SKM-1 (cell line): ENCODE results near the gene B3GALT5.
"Not testable (repeated sequence)": the region's sequence is repeated elsewhere in the genome, so short reads cannot be mapped to it uniquely, and the experiment has no call there.

Source experiments
- DNase-seq: peaks from one replicate; lab custom pipeline; 2025; ENCODE audit not compliant: unreplicated experiment; lab: John Stamatoyannopoulos, UW

The B3GALT5 gene

DNA sequence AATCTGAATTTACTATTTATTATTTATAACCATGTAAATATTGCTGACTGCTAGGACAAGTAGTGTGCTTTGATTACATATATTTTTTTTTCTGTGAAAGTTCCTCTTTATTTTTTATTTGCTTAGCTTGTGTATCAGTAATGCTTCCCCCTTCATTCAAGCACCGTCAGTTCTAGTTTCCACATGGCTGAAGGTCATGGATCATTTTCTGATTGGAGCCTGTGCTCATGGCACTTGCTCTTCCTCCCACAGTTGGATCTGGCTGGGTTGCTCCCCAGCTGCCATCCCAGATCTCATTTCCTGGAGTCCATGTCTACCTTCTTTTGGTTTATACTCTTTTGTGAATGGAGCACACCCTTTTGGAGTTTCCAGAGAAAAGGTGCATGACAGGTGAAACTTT, 75.3 kb downstream of the B3GALT5 start:
- DNase-seq = no peak

DNA sequence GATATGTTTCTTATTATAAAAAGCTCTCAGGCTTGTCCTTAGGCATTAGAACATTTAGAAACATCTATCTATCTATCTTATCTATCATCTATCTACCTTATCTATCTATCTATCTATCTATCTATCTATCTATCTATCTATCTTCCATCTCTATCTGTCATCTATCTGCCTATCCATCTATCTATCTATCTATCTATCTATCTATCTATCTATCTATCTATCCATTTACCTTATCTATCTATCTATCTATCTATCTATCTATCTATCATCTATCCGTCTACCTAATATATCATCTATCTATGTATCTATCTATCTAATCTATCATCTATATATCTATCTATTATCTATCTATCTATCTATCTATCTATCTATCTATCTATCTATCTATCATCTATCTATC, 77.1 kb downstream of the B3GALT5 start:
- not testable (repeated sequence) for DNase-seq

DNA sequence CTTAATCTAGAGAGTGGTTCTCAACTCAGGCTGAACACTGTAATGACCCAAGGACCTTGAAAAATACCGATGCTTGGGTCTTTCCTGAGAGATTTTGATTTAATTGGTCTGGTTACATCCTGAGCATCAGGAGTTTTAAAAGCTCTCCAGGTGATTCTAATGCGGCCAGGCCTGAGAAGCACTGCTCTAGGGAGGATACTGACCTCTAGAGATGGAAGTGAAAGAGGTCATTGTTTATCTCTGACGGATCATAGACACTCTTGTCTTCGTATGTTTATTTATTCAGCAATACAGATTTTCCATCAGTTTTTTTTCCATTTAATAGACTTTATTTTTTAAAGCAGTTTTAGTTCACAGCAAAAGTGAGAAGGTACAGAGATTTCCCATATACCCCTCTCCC, 77.7 kb downstream of the B3GALT5 start:
- no peak for DNase-seq

DNA sequence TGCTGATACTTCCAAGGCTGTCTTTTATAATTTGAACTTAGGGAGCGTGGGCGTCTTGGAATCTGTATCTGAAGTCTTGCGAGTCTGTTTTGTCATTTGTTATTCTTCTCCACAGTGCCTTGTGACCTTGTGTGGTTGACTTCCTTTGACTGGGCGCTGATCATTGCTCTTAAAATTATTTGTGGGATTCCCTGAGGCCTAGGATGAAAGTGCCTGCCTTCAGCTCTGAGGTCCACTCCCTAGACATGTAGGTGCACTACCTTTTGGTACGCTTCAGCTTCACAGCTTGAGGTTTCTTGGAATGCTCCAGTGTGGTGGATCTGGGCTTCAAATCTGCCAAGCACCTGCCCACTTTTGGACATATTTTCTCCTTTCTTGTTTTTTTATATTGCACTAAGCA, 82.0 kb downstream of the B3GALT5 start:
- DNase-seq = no peak

DNA sequence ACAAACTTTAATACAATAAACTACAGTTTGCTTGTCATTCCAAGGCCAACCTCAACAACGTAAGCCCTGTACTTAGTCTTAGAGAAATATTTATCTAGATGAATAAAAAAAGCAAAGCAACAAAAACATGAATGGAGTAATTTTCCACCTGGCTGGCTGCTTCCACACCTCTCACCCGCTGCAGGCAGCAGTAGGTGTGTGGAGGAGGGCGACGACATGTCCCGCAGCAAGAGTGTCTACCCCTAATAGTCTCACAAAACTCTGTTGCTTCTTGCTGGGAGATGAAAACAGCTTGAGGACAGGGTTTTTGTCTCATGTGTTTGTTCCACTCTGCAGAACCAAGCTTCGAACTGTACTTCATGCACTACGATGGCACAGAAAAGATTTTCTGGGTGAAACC, 83.5 kb downstream of the B3GALT5 start:
- no peak for DNase-seq

DNA sequence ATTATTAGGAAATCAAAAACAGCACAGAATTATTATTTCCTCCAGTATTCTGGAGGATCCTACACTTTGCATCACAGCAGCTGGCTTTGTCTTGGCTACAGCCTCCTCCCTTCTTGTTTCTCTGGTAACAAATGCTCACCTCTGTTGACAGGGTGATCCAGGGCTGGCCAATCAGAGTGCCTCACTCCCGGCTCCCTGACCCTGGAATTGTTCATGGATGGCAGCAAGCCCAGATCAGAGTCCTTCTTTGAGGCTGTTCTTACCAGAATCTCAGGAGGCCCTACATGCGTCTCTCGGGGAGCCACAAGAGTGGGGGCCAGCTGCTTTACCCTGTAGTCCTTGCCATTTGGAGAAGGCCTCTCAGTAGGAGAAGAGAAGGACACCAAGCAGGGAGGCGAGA, 83.9 kb downstream of the B3GALT5 start:
- DNase-seq = no peak

DNA sequence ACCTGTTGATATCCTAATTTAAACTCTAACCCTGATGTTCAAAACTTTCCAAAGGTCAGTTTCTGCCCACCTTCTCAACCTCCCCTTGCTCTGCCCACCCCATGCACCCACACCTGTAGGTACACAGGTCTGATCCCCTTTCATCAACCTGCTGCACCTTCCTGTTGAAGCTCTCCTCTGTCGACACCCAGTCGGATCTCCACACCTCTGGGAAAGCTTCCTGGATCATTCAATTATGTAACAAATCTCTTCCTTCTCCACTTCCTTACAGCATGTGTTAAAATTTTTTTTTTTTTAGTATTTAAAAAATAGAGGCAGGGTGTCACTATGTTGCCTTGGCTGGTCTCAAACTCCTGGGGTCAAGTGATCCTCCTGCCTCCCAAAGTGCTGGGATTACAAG, 87.6 kb downstream of the B3GALT5 start:
- DNase-seq = no peak

DNA sequence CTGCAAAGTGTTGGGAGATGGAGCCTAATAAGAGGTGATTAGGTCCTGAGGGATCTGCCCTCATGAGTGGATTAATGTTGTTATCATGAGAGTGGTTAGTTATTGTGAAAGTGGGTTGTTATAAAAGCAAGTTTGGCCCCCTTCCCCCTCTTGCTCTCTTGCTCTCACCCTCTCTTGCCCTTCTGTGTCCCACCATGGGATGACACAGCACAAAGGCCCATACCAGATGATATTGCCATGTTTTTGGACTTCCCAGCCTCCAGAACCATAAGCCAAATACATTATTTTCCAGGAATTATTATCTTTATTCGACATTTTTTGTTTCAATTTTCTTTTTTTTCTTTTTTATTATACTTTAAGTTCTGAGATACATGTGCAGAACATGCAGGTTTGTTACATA, 90.8 kb downstream of the B3GALT5 start:
- no peak for DNase-seq

DNA sequence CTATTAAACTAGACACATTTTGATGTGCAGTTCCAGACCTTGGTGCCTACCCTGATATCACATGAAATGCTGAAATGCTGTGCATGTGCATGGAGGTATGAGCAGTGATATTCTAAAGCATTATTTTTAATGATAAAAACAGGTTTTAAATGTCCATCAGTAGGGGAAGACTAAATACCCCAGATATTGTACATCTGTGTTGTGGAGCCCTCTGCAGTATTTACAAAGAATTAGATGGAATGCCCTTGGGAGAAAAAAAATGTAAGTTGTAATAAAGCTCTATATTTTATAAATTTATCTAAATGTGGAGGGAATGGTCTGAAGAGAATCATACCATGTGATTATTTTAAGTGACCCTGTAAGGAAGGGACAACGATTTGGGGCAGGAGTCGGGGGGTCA, 93.1 kb downstream of the B3GALT5 start:
- no peak for DNase-seq

DNA sequence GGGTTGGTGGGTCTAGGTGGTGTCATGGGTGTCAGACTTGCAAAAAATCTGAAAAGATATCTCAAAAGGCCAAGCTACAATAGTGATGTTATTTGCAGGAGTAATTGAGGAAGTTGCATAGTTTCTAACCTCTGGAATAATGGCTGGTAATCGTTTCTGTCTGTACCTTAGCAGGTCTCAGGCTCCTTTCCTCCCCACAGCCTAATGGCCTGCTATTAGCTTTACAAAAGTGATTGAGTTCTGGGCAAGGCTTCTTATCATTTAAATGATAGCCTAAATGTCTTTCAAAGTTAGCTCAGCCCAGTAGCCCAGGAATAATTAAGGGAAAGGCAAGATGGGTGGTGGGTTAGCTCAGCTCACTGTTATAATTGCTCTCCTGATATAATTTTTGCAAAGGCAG, 94.6 kb downstream of the B3GALT5 start:
- no peak for DNase-seq

DNA sequence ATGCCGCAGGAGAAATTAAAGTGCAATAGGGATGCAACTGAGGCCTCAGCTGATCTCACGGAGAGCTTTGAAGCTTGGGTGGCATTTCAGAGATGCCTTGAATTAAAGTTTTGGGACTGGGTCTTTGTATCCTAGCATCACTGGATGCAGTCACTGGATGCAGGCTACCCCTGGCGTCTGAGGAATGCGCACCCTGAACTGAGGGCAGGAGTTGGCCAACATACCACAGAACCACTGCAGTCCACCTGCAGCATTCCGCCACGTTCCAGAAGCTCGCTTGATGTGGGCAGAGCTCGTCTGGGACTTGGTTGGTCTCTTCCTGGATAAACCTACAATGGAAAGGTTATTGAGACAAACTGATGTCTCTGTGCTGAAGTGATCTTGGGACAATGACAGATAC, 98.1 kb downstream of the B3GALT5 start:
- DNase-seq = no peak

DNA sequence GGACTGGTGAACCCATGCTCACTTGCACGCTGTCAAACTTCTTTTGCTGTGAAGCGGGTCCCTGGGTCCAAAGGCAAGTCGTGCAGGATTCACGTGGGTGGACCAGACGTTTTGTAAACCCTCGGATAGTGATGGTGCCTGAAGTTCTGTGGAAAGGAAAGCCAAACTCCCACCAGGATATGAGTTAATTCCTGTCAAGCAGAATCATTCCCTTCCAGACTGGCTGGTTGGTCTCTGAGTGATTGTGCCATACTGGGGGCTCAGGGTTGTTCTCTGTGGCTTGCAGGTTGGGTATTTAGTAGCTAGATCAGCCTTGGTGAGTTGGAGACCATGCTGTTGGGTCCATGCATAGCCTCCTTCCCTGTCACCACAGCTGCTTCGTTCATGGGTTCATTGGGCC, 99.5 kb downstream of the B3GALT5 start:
- DNase-seq = no peak

DNA sequence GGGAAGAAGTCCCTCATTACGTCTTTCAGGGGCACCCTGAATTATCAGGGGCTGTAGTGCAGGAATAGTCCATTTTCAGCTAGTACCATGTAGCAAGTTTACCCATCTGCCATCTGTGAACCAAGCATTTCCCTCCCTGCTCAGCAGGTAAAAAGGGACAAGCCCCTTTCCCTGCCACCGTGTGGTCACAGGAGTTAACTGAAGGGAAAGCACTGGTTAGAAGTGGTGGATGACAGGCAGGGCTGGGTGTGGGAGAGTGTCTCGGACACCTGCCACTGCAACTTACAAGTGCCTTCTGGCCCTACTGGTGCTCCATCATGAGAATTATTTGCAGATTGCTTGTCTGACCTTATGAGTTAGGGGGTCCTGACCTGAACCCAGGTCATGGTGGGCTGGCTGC, 100.2 kb downstream of the B3GALT5 start:
- no peak for DNase-seq

DNA sequence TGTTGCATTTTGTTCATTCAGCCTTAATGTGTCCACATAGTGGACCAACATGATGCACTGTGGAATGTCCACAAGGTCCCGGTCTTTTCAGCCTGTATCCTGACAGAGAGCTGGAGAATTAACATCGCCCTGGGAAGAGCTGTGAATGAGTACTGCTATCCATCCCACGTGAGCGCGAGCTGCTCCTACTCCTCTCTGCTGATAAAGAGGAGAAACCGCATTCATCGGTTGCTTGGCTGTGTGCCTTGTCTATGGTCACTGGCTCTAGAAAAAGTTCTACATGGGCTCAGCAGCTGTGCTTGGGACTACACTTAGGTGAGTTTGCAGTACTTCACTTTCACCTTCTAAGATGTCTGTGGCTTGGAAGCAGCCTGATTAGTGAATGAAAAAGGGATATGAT, 101.2 kb downstream of the B3GALT5 start:
- no peak for DNase-seq

DNA sequence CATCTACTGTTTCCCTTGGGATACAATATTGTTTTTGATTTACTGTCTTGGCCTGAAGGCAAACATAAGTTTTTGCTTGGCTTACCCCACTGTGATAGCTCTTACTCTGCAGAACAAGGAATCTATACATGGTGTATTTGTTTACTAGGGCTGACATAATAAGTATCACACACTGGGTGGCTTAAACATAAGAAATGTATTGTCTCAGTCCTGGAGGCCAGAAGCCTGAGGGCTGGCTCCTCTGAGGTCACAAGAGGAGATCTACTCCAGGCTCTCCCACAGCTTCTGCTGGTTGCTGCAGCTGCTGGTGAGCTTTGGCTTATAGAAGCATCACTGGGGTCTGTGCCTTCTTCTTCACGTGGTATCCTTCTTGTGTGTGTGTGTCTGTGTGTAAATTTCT, 101.6 kb downstream of the B3GALT5 start:
- no peak for DNase-seq

DNA sequence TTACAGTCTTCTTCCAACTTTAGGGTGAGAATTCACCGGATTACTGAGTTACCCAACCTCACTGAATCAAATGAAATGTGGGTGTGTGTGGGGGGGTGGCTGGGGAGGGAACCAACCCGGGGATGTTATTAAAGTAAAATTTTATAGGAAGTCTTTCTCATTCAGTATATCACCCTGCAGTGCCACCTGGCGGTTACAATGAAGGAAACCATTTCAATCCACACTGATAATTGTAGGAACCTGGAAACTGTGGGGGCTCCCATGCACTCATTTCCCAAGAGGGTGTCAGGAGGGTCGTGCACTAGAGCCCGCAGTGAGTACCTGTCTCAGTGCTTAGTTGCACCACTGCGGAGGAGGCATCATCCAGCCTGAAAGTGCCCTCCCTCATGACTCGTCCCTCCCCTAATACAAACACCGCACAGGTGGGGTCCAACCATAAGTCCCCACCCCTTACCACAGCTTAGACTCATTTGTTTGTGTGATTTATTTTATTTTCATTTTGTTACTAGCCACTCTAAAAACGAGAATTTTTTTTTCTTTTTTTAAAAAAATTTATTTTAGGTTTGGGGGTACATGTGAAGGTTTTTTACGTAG, 103.2 kb downstream of the B3GALT5 start:
- DNase-seq = no peak

DNA sequence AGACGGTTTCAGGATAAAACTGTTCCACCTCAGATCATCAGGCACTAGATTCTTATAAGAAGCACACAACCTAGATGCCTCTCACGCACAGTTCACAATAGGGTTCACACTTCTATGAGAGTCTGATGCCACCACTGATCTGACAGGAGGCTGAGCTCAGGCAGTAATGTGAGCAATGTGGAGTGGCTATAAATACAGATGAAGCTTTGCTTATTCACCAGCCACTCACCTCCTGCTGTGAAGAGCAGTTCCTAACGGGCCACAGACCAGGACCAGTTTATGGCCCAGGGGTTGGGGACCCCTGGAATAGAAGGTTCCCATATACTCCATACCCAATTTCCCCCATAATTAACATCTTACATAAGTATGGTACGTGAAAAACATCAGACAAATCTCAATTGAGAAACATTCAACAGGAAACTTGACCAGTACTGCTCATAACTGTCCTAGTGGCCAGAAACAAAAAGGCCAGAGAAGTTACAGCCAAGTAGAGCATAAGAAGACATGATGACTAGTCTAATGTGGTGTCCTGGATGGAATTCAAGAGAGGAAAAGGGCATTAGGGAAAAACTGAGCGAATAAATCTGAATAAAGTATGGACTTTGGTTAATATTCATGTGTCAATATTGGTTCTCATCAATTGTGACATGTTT, 107.5 kb downstream of the B3GALT5 start:
- DNase-seq = no peak

DNA sequence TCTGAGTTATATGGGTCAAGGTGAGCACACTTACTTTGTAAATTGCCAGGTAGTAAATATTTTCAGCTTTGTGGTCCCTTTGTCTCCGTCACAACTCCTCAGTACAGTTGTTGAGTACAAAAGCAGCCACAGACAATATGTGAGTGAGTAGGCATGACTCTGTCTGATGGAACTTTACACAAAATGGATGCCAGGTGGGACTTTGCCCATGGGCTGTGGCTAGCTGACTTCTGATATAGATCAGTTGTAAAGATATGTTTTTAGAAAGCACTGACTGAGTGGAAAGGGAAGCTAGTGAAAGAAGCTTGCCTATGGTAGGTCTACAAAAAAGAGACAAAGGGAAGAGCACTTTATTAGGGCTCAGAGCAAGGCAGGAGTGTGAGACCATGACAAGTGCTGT, 109.1 kb downstream of the B3GALT5 start:
- no peak for DNase-seq
